MCF 10A (cell line): Measurements from ENCODE around the gene CCDC50. TPM values are rescaled to one million over a fixed set of nuclear protein-coding genes. Genes with fewer than 3 reads are reported as not detected.

Source experiments
- BruUV-seq: library from RNA; stranded (reverse); fragments of 400-500 nt; replicated peaks from 2 replicates; lab custom pipeline; 2021; lab: Mats Ljungman, UMichigan
- CTCF ChIA-PET: fragments of 300-600 bp; sonication (Branson Sonifier 250); formaldehyde crosslinking; extraction: SDS; loops from one replicate; lab custom pipeline; 2021; ENCODE audit warnings: antibody characterized with exemption, inconsistent platforms; lab: Yijun Ruan, JAX
- POLR2A ChIA-PET: fragments of 300-600, 350-650 bp; sonication (Branson Sonifier 250); formaldehyde crosslinking; extraction: SDS; loops from one replicate; lab custom pipeline; 2020; ENCODE audit warnings: antibody characterized with exemption, inconsistent platforms; lab: Yijun Ruan, JAX
- DNase-seq: peaks from one replicate; pipeline ENCODE4 v3.0.0-alpha.2; 2018; ENCODE audit not compliant: unreplicated experiment
- H3K27ac Mint-ChIP-seq: one replicate; pipeline ENCODE4 v1.8.0; 2022; ENCODE audit warnings: mild to moderate bottlenecking, low read depth, mixed read lengths; ENCODE audit not compliant: unreplicated experiment
- H3K27me3 Mint-ChIP-seq: one replicate; pipeline ENCODE4 v1.8.0; 2022; ENCODE audit warnings: mixed read lengths; ENCODE audit not compliant: insufficient read depth, unreplicated experiment
- H3K36me3 Mint-ChIP-seq: one replicate; pipeline ENCODE4 v1.8.0; 2022; ENCODE audit warnings: mild to moderate bottlenecking, moderate library complexity, mixed read lengths; ENCODE audit not compliant: insufficient read depth, unreplicated experiment
- H3K4me1 Mint-ChIP-seq: one replicate; pipeline ENCODE4 v1.8.0; 2022; ENCODE audit warnings: mixed read lengths; ENCODE audit not compliant: insufficient read depth, unreplicated experiment
- H3K4me3 Mint-ChIP-seq: one replicate; pipeline ENCODE4 v1.8.0; 2022; ENCODE audit warnings: mild to moderate bottlenecking, moderate library complexity, mixed read lengths; ENCODE audit not compliant: unreplicated experiment
- H3K9me3 Mint-ChIP-seq: one replicate; pipeline ENCODE4 v1.8.0; 2022; ENCODE audit warnings: mixed read lengths; ENCODE audit not compliant: unreplicated experiment
- intact Hi-C: fragments of 100-400 bp; cut with micrococcal nuclease; formaldehyde crosslinking; loops from 2 replicates; pipeline ENCODE4 v1.14.1; 2022
- total RNA-seq: library from RNA; stranded (reverse); gene quantifications from 2 replicates; pipeline ENCODE4 v1.2.3, GENCODE V29; 2022
- TF ChIP-seq, protein P1 (sequence below): fragments of 200-600 bp; IDR thresholded peaks from one replicate; pipeline ENCODE4 v1.8.0; 2022; ENCODE audit warnings: antibody characterized with exemption, mild to moderate bottlenecking; ENCODE audit not compliant: unreplicated experiment

CCDC50 gene
- total RNA-seq, 1 experiment from 2014 or later: 115 TPM

DNA sequence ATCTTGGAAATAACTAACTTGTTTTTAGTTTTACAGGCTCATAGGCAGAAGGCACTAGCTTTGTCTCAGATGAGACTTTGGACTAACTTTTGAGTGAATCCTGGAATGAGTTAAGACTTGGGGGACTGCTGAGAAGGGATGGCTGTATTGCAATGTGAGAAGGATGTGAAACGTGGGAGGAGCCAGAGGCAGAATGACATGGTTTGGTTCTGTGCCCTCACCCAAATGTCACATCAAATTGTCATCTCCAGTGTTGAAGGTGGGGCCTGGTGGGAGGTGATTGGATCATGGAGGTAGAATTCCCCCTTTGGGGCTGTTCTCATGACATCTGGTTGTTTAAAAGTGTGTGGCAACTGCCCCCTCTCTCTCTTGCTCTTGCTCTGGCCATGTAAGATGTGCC lies 28.8 kb upstream of the CCDC50 start:
- Mint-ChIP-seq H3K4me3 (no peak overlapping the region), H3K4me1 (no peaks in the 10 kb centered on the region), H3K9me3 (no peaks in the 10 kb centered on the region), H3K27me3 (no peaks in the 10 kb centered on the region), H3K27ac (no peak overlapping the region), H3K36me3 (no peaks in the 10 kb centered on the region)
- intact Hi-C loops: no loop called here
- DNase-seq: no peak
- no TSS peak for BruUV-seq
- ChIA-PET POLR2A (interaction anchor here (0.6 to 1.4 kb wide), 2 partner anchors 28 to 309 kb away, joined by 3 to 4 read pairs; no protein-coding TSS in a partner anchor), CTCF (interaction anchor here (0.6 to 0.9 kb wide), 2 partner anchors 9 to 618 kb away, joined by 3 to 4 read pairs; no protein-coding TSS in a partner anchor)
- TF ChIP-seq, protein P1, sequence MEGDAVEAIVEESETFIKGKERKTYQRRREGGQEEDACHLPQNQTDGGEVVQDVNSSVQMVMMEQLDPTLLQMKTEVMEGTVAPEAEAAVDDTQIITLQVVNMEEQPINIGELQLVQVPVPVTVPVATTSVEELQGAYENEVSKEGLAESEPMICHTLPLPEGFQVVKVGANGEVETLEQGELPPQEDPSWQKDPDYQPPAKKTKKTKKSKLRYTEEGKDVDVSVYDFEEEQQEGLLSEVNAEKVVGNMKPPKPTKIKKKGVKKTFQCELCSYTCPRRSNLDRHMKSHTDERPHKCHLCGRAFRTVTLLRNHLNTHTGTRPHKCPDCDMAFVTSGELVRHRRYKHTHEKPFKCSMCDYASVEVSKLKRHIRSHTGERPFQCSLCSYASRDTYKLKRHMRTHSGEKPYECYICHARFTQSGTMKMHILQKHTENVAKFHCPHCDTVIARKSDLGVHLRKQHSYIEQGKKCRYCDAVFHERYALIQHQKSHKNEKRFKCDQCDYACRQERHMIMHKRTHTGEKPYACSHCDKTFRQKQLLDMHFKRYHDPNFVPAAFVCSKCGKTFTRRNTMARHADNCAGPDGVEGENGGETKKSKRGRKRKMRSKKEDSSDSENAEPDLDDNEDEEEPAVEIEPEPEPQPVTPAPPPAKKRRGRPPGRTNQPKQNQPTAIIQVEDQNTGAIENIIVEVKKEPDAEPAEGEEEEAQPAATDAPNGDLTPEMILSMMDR: no peak

GRCh38 chr3:191301017-191301416 lies 28.2 kb upstream of the CCDC50 start:
- Mint-ChIP-seq H3K27ac (no peak overlapping the region), H3K9me3 (no peaks in the 10 kb centered on the region), H3K4me1 (no peaks in the 10 kb centered on the region), H3K36me3 (no peaks in the 10 kb centered on the region), H3K27me3 (no peaks in the 10 kb centered on the region), H3K4me3 (no peak overlapping the region)
- intact Hi-C loops: no loop called here
- TF ChIP-seq, protein P1: no peak
- POLR2A ChIA-PET: interaction anchor here (1.4 kb wide), 1 partner anchor 28 kb away, joined by 4 read pairs; no protein-coding TSS in a partner anchor
- CTCF ChIA-PET: interaction anchor here (0.9 kb wide), 1 partner anchor 618 kb away, joined by 4 read pairs; no protein-coding TSS in a partner anchor
- BruUV-seq: no TSS peak
- no peak for DNase-seq

- H3K9me3 Mint-ChIP-seq: no peaks in the 10 kb centered on the region
- ChIA-PET CTCF (no interaction called here), POLR2A (no interaction called here)
- no peak overlapping the region for H3K4me3 Mint-ChIP-seq
- no peak for DNase-seq
- TF ChIP-seq, protein P1: no peak
- H3K36me3 Mint-ChIP-seq: no peaks in the 10 kb centered on the region
- no TSS peak for BruUV-seq
- H3K4me1 Mint-ChIP-seq: no peaks in the 10 kb centered on the region
- no peak overlapping the region for H3K27ac Mint-ChIP-seq
- no peaks in the 10 kb centered on the region for H3K27me3 Mint-ChIP-seq
- intact Hi-C loops: no loop called here
Measured at GRCh38 chr3:191301782-191302411, 27.3 kb upstream of the CCDC50 start.

DNA sequence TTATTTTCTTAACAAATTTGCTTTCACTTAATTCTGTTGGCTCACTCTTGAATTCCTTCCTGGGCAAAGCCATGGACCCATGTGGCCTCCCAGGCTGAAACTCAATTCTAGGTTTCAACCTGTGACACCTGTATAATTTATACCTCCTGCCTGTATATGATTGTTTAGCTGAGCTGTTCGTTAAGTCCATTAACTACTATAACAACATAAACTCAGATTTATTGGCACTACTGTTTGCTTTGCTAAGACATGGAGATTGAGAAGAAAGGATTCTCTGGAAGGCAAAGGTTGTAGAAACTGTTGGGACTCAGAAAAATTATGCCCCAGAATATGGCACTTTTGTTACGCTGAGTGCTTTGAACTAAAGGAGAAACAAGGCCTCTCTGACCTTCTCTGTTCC lies 26.7 kb upstream of the CCDC50 start:
- no peak for DNase-seq

More for the DNA sequence above, 26.7 kb upstream of the CCDC50 start:
- no peaks in the 10 kb centered on the region for H3K36me3 Mint-ChIP-seq
- H3K27me3 Mint-ChIP-seq: no peaks in the 10 kb centered on the region
- BruUV-seq: no TSS peak
- H3K27ac Mint-ChIP-seq: no peak overlapping the region
- intact Hi-C loops: no loop called here
- ChIA-PET POLR2A (no interaction called here), CTCF (no interaction called here)
- no peaks in the 10 kb centered on the region for H3K9me3 Mint-ChIP-seq
- H3K4me1 Mint-ChIP-seq: no peaks in the 10 kb centered on the region
- H3K4me3 Mint-ChIP-seq: no peak overlapping the region
- TF ChIP-seq, protein P1: no peak
